ENCODE results near the gene MTUS2. TPM values are rescaled to one million over a fixed set of nuclear protein-coding genes. Genes with fewer than 3 reads are reported as not detected.

The MTUS2 gene
- total and polyA plus RNA-seq, 9 of the 15 experiments (the other 6 are each of a cell fraction or from before 2014, with no cell fraction given): 0.01 to 0.28 (median 0.06) TPM; not detected in 1

GRCh38 chr13:29480893-29481525, 660.9 kb downstream of the MTUS2 start:
- ChIA-PET CTCF (ENCODE audit: low intra/inter-chr PET ratio) (no interaction called here), POLR2A (interaction anchor here (0.7 kb wide), 1 partner anchor 12 kb away, joined by 3 read pairs; no protein-coding TSS in a partner anchor)
- peaks cover 20 to 61% of the 10 kb centered on the region in 2 experiments; a peak in 4 of 5 replicates for H3K27me3 ChIP-seq (ENCODE audit: control insufficient read depth in 2 of 2, insufficient read depth in 2 of 2, low read length in 2 of 2)
- intact Hi-C loops (cut with micrococcal nuclease) (no loop called here), in situ Hi-C loops (cut with MboI) (no loop called here)
- no peaks in the 10 kb centered on the region for H3K9me3 ChIP-seq (replicated peaks; ENCODE audit: control insufficient read depth, insufficient read depth, low read depth, low read length)
- no peak for ATAC-seq
- H3K4me3 ChIP-seq: no peak overlapping the region
- no peak for TF ChIP-seq CBFA2T2 (conservative IDR thresholded peaks at IDR 0.05)
- TF ChIP-seq ZFPM2 (CRISPR knock-in tag; IDR thresholded peaks at IDR 0.05): no peak
- TF ChIP-seq SREBF2 (CRISPR knock-in tag; IDR thresholded peaks at IDR 0.05): no peak
- no peak for TF ChIP-seq ARID3B (CRISPR knock-in tag; IDR thresholded peaks at IDR 0.05; ENCODE audit: borderline replicate concordance)
- H4K20me1 ChIP-seq (replicated peaks; ENCODE audit: control insufficient read depth, insufficient read depth, low read length): no peaks in the 10 kb centered on the region
- no peak overlapping the region for H2AFZ ChIP-seq (ENCODE audit: low read depth, low read length)
- no peaks in the 10 kb centered on the region for H3K79me2 ChIP-seq (ENCODE audit: control insufficient read depth, insufficient read depth, low read length)
- no peak for DNase-seq (ENCODE audit: extremely low read depth in 1 of 4, low spot score in 3 of 4)
- no peaks in the 10 kb centered on the region for H3K9me1 ChIP-seq (ENCODE audit: control insufficient read depth, insufficient read depth, low read length)
- H3K4me2 ChIP-seq (ENCODE audit: insufficient read depth, low read length): no peak overlapping the region
- peaks cover 0 to 4% of the 10 kb centered on the region in 2 experiments; a peak in 2 of 5 replicates for H3K4me1 ChIP-seq (replicated peaks in 1 of 2; ENCODE audit: control insufficient read depth in 2 of 2, insufficient read depth in 2 of 2, low read length in 2 of 2)
- BruUV-seq (replicated peaks): no TSS peak
- H3K27ac ChIP-seq (ENCODE audit: extremely low read depth, low read depth, low read length): no peak overlapping the region
- H3K9ac ChIP-seq (ENCODE audit: insufficient read depth in 1 of 2, low read depth in 2 of 2, low read length in 2 of 2): no peak overlapping the region
- no peak for FAIRE-seq
- 1% methylated on average over 8 of the region's 11 CpGs for WGBS (ENCODE audit: insufficient coverage, low coverage, missing lambda C conversion rate)
- H3K36me3 ChIP-seq (ENCODE audit: control insufficient read depth, insufficient read depth, low read length): no peaks in the 10 kb centered on the region

Measured in K562 (cell line).